GM12865 (cell line): ENCODE data around the gene LRP11.

Source experiments
- DNase-seq: peaks from one replicate; pipeline ENCODE4 v3.0.0; 2010; ENCODE audit warnings: low read depth
- H3K4me3 ChIP-seq: 2 replicates; pipeline ENCODE4 v1.5.1; 2011; ENCODE audit warnings: mild to moderate bottlenecking, low read depth, low read length, control low read depth
- TF ChIP-seq, protein P1 (sequence below): IDR thresholded peaks from 2 replicates; pipeline ENCODE4 v1.5.1; 2011; ENCODE audit warnings: low read length, control low read depth, low read depth, inconsistent platforms; ENCODE audit not compliant: insufficient read depth; ENCODE audit errors: missing control alignments

The LRP11 gene

GRCh38 chr6:149840345-149841075, 23.6 kb downstream of the LRP11 start:
- TF ChIP-seq, protein P1, sequence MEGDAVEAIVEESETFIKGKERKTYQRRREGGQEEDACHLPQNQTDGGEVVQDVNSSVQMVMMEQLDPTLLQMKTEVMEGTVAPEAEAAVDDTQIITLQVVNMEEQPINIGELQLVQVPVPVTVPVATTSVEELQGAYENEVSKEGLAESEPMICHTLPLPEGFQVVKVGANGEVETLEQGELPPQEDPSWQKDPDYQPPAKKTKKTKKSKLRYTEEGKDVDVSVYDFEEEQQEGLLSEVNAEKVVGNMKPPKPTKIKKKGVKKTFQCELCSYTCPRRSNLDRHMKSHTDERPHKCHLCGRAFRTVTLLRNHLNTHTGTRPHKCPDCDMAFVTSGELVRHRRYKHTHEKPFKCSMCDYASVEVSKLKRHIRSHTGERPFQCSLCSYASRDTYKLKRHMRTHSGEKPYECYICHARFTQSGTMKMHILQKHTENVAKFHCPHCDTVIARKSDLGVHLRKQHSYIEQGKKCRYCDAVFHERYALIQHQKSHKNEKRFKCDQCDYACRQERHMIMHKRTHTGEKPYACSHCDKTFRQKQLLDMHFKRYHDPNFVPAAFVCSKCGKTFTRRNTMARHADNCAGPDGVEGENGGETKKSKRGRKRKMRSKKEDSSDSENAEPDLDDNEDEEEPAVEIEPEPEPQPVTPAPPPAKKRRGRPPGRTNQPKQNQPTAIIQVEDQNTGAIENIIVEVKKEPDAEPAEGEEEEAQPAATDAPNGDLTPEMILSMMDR: peak; percentile 70
- DNase-seq: peak; percentile 54

GRCh38 chr6:149834513-149835481, 29.4 kb downstream of the LRP11 start:
- H3K4me3 ChIP-seq: no peak overlapping the region
- DNase-seq: peak; percentile 64
- TF ChIP-seq, protein P1: peak; percentile 82

More at GRCh38 chr6:149840345-149841075, 23.6 kb downstream of the LRP11 start:
- H3K4me3 ChIP-seq: no peak overlapping the region

DNA sequence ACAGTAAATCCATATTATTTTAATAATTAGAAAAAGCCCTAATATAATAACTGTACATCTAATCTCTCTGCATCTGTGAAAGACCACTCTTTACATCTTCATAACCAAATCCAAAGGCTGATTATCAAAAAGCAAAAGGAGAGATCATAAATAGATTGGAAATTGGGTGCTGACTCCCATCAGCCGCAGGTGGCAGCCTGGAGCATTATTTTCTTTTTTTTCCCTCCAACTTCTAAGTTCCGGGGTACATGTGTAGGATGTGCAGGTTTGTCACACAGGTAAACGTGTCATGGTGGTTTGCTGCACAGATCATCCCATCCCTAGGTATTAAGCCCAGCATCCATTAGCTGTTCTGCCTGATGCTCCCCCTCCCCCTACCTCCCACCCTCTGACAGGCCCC, 30.5 kb downstream of the LRP11 start:
- H3K4me3 ChIP-seq: no peak overlapping the region
- DNase-seq: no peak
- TF ChIP-seq, protein P1: no peak

GRCh38 chr6:149831308-149831820, 32.8 kb downstream of the LRP11 start:
- TF ChIP-seq, protein P1: no peak
- DNase-seq: no peak
- no peak overlapping the region for H3K4me3 ChIP-seq

GRCh38 chr6:149830731-149831307, 33.3 kb downstream of the LRP11 start:
- no peak overlapping the region for H3K4me3 ChIP-seq
- TF ChIP-seq, protein P1: no peak
- DNase-seq: no peak

DNA sequence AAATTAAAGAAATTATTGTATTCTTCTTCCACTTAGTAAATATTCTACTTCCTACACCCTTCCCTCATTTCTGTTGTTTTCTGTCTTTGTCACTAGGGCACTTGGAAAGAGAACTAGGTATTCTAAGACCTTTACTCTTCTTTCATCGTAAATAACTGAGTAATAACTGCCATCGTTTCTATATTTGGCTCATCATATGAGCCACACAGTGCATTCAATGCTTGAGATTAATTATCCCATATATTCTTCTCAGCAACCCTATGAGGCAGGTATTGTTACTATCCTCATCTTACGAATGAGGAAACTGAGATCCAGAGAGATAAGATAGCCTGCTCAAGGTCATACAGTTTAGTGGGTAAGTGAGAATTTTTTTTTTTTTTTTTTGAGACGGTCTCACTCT, 38.9 kb downstream of the LRP11 start:
- H3K4me3 ChIP-seq: no peak overlapping the region
- DNase-seq: no peak
- TF ChIP-seq, protein P1: no peak
